Amniotic epithelial cell (primary cell): ENCODE measurements around the gene CCDC144A.
"Not testable (repeated sequence)": the region's sequence is repeated elsewhere in the genome, so short reads cannot be mapped to it uniquely, and the experiment has no call there.

ENCODE experiments used
- DNase-seq: peaks from one replicate; pipeline ENCODE4 v3.0.0-alpha.2; 2010; ENCODE audit warnings: low read depth

The CCDC144A gene

GRCh38 chr17:16818821-16819683 lies 129.0 kb downstream of the CCDC144A start:
- DNase-seq: no peak

DNA sequence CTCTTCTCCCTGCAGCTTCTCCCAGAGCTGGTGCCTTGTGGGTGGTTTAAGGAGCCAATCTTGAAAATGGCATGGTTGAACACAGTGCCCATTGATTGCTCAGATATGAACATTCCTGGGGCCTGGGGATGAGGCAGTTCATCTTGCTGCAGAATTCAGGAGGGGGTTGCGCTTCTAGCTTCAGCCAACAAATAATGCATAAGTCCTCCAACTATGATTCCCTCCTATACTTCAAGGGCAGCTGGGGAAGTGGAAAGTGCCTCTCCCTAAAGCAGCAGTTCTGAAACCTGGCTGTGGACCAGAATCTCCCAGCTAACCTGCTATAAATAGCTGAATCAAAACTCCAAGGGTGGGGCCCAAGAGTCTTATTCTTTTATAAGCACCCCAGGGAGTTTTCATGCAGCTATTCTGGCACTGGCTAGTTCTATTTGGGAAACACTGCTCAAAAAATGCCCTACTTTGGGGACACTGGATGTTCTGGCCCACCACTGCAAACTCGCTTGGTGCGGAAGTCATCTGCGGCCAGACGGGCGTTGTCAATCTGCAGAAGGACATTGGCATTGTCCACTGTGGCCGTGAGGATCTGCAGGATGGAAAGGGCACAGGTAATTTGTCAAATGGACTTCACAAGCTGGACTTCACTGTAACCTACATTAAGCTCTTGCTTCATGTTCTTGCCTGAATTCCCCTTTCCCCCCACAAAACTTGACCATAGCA lies 130.3 kb downstream of the CCDC144A start:
- DNase-seq: no peak

DNA sequence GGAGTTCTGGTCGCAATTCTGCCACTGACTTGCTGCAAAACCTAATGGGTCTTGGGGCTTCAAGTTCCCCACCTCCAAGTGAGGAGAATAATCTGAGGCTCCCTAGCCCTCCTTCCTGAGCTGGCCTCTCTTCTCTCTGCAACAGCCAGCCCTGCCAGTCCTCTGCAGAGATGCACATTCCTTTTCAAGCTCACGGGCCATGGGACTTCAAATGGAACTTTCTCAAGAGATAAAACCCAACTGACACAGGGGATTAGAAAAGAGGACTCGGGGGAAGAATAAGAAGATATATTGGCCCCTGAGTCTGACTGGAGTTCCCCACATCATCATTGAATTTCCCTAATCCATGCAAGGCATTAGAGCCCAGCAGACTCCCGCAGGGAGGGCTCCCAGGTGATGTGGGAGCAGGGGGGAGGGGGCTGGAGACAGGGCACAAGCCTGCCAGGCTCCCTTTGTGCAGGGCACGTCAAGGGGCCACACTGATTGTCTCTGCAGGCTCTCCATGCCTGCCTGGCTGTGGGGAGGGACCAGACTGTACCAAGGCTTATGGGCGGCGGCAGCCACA lies 131.0 kb downstream of the CCDC144A start:
- DNase-seq: no peak

- not testable (repeated sequence) for DNase-seq
Observed at GRCh38 chr17:16822133-16822532, 132.1 kb downstream of the CCDC144A start.

GRCh38 chr17:16823768-16824406 lies 133.8 kb downstream of the CCDC144A start:
- not testable (repeated sequence) for DNase-seq
